Measurements from ENCODE around the gene LTF.

Gene LTF

GRCh38 chr3:46490338-46491084 lies 25.8 kb upstream of the LTF start:
- no peak for DNase-seq

- no peak for DNase-seq
These were observed 25.2 kb upstream of the LTF start for GRCh38 chr3:46489875-46490274.

GRCh38 chr3:46489381-46489780 lies 24.7 kb upstream of the LTF start:
- no peak for DNase-seq

GRCh38 chr3:46488735-46489361 lies 24.1 kb upstream of the LTF start:
- DNase-seq, result peak; percentile 80 to 91 (median 84)

- no peak for DNase-seq
These were observed 21.1 kb upstream of the LTF start for GRCh38 chr3:46485779-46486175.

- no peak for DNase-seq
These were observed 20.4 kb upstream of the LTF start for GRCh38 chr3:46484911-46485778.

GRCh38 chr3:46484388-46484787 lies 19.7 kb upstream of the LTF start:
- DNase-seq, result no peak

- no peak for DNase-seq
These were observed 19.1 kb upstream of the LTF start for GRCh38 chr3:46483825-46484224.

- DNase-seq, result no peak
These were observed 18.1 kb upstream of the LTF start for GRCh38 chr3:46482632-46483350.

- no peak for DNase-seq
These were observed 16.9 kb upstream of the LTF start for GRCh38 chr3:46481636-46482035.

GRCh38 chr3:46480491-46481195 lies 15.9 kb upstream of the LTF start:
- DNase-seq, result no peak

GRCh38 chr3:46479696-46480095 lies 15.0 kb upstream of the LTF start:
- DNase-seq, result no peak

GRCh38 chr3:46479021-46479420 lies 14.3 kb upstream of the LTF start:
- no peak for DNase-seq

- no peak for DNase-seq
These were observed 13.6 kb upstream of the LTF start for GRCh38 chr3:46478341-46478740.

- no peak for DNase-seq
These were observed 13.1 kb upstream of the LTF start for GRCh38 chr3:46477756-46478155.

GRCh38 chr3:46477145-46477544 lies 12.4 kb upstream of the LTF start:
- no peak for DNase-seq

GRCh38 chr3:46472736-46473135 lies 8.0 kb upstream of the LTF start:
- DNase-seq, result no peak

- DNase-seq, result no peak
These were observed 6.7 kb upstream of the LTF start for GRCh38 chr3:46471371-46471914.

- no peak for DNase-seq
These were observed 6.1 kb upstream of the LTF start for GRCh38 chr3:46470831-46471230.

- DNase-seq, result no peak
These were observed 5.1 kb upstream of the LTF start for GRCh38 chr3:46469680-46470357.
